Putamen (tissue), 1 donor: ENCODE data around the gene SMARCA4.

Experiments used
- DNase-seq: peaks from one replicate; pipeline ENCODE4 v3.0.0-alpha.2; 2016; ENCODE audit warnings: low spot score

SMARCA4 gene

DNA sequence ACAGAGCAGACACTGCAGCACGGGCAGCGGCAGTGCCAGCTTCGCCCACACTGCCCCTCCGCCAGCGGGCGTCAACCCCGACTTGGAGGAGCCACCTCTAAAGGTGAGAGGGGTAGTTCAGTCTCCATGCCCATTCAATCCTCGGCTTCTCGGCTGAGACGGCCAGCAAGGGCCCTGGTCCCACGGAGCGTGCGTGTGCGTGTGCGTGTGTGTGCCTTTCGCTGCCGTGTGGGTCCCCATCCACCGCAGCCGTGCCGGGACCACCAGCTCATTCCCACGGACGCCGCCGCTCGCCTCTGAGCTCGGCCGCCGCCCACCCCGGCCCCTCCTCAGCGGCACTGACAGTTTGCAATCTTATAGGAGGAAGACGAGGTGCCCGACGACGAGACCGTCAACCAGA lies 72.9 kb downstream of the SMARCA4 start:
- DNase-seq: no peak

DNA sequence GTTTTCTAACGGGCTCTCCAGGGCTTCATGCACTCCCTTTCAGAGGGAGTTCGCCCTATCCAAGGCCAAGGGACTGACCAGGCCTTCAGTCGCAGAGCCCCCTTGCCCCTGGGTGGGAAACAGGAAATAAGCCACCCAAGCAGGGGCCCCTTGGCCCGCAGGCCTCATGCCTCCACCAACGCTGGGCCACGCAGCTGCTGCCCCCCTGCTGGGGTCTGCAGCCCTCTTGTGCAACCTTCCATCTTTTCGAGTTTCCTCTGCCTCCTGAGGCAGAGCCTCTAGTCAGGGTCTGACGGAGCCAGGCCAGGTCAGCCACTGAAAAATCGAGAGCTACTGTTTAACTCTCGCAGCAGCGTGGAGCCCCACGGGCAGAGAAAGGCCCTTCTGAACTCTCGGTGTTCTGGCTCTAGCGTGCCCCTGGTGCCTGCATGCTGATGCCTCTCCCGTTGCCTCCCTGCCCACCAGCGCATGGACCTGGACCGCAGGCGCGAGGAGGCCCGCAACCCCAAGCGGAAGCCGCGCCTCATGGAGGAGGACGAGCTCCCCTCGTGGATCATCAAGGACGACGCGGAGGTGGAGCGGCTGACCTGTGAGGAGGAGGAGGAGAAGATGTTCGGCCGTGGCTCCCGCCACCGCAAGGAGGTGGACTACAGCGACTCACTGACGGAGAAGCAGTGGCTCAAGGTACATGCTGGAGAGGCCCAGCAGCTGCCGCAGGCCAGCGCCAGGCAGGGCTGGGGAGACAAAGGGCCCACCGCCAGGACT lies 73.8 kb downstream of the SMARCA4 start:
- no peak for DNase-seq

DNA sequence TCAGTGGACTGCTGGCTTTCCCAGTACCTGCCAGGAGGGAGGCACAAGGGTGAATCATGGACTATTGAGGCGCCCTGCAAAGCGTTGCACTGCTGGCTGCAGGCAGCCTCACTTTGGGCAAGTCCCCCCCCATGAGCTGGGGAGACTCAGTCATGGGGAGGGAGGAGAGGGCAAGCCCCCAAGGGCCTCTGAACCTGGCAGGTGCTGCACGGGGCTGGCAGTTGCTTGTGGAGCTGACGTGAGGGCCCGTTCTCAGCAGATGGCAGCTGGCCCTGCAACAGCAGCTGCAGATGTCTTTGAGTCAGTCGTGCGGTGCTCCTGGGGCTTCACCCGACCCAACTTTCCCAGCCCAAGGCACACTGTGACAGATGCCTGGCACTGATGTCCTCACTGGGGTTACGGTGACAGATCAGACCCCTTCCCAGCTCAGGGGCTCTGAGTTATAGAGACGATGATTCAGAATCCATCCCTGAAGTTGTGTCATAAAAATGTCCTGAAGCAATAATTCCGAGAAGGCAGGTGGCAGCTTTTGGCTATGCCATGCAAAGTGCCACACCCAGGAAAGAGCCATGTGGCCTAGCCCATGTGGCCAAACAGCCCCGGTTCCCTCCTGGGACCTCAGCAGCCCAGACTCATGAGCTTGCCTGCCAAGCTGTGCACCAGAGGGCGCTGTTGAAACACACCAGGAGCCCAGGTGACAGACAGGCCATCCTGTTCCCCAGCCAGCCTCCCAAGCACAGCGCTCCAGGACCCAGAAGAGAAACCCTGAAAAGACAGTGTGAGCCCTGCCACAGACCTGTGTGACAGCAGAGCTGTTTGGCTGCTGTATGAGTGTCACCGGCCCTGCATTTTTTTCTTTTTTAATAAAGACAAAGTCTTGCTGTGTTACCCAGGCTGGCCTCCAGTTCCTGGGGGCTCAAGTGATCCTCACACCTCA lies 74.9 kb downstream of the SMARCA4 start:
- peak; percentile 53 for DNase-seq

DNA sequence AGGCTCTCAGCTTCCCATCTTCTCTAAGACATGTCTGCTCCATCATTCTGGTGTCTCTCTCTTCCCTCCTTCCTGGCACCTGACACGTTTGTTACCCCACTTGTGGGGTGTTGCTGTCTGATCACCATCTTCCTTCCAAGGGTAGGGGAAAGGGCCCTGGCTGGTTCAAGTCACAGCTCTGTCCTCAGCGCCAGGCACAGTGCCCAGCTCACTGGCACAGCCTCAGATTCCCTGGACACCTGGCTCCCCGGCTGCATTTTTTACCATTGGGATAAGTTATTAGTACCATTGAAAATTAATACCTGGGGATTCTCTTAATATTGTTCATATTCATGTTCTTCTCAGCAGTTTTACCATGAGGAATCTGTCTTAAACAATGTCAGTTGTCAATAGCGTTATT lies 77.7 kb downstream of the SMARCA4 start:
- DNase-seq: no peak

DNA sequence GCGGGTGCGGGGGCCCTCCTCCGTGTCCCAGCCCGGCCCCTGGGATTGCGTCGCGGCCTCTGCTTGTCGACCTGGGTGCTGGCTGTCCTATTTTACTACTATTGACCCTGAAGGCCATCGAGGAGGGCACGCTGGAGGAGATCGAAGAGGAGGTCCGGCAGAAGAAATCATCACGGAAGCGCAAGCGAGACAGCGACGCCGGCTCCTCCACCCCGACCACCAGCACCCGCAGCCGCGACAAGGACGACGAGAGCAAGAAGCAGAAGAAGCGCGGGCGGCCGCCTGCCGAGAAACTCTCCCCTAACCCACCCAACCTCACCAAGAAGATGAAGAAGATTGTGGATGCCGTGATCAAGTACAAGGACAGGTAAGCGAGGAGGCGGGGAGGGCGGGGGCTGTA lies 80.4 kb downstream of the SMARCA4 start:
- DNase-seq: no peak

DNA sequence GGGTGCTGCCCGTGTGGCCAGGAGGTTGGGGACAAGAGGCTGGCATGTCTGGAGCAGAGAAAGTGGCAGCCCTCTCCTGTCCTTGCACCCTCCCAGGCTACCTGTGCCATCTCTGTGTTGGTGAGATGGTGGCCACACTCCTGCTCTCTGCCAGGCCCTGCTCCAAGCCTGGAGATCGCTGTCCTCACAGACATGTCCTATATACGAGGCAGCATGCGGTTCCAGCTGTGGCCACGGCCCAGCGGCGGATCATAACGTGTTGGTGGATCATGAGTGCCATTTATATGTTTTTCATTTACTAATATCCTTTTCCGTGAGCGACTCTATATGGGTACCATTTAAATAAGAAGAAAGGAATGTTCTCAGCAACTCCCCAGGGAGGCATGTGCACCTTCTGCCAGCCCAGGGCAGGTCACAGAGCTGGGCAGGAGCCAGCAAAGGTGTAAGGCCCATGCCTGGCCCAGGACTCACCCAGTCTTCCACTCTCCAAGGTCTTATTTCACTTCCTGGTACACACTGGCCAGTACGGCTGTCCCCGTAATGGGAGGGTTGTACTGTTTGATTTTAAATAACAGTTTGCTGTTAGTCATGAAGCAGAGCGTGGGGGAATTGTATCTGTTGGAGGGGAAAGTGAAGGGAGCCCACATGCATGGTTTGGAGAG lies 81.3 kb downstream of the SMARCA4 start:
- no peak for DNase-seq

DNA sequence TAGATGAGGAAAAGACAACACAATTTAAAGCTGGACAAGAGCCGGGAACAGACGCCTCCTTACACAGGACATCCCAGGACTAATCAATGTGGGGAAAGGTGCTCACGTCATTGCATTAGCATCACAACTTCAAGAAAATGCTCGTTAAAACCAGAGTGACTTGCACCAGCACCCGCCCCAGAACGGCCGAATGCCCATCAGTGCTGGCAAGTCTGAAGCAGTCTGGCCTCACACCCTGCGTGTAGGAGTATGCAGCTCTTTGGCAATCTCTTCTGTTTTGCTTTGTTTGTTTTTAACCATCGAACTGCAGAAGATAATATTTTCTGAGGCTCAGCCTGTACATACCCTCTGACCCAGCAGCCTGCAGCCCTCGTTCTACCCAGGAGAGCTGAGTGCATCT lies 83.6 kb downstream of the SMARCA4 start:
- no peak for DNase-seq

DNA sequence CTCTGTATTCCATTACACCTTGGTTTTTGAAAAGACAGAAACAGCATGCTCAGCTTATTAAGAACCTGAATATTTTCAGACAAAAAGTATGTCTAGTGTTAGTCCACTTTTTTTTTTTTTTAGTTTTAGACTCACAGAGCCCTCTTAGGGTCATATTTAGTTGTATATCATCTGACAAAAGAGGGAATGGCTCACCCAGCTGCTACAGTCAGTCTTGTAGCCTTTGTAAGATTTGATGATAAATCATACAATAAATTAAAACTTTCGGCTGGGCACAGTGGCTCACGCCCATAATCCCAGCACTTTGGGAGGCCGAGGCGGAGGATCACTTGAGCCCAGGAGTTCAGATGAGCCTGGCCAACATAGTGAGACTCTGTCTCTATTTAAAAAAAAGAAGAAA lies 84.7 kb downstream of the SMARCA4 start:
- DNase-seq: no peak

DNA sequence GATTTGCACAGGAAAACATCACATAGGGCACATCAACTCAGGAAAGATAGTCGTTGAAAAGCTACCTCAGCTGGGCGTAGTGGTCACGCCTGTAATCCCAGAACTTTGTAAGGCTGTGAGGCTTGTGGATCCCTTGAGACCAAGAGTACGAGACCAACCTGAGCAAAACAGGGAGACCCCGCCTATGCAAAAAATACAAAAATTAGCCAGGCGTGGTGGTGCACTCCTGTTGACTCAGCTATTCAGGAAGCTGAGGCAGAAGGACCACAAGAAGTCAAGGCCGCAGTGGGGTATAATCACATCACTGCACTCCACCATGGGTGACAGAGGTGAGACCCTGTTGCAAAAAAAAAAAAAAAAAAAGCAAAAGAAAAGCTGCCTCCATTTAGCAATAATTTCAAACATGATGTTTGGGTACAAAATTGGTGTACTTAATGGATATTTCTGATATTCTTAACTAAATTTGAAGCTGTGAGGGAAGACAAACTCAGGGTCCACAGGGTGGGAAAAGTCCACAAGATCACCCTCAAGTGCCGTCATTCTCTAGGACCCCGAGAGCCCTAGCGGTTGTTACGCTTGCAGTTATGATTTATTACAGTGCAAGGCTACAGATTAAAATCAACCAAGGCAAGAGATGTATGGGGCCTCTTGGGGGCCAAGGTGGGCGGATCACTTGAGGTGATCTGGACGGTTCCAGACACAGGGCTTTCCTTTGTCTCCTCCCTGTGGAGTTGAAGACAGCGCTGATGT lies 86.0 kb downstream of the SMARCA4 start:
- no peak for DNase-seq

DNA sequence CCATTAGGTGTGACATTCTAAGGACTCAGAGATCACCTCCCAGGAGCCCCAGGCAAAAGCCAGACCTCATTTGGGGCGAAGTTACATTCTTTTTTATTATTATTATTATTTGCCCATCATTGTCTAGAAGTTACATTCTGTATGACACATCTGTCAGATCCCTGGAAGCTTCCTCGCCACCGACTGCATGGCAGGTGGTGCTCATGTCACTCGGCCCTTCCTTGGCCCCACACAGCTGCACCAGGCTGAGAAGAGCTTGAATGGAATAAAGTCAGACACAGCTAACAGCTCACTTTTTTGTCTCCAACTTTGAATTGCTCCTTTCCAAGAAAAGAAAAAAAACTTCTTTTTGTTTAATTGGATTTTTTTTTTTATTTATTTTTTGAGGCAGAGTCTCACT lies 87.0 kb downstream of the SMARCA4 start:
- no peak for DNase-seq

DNA sequence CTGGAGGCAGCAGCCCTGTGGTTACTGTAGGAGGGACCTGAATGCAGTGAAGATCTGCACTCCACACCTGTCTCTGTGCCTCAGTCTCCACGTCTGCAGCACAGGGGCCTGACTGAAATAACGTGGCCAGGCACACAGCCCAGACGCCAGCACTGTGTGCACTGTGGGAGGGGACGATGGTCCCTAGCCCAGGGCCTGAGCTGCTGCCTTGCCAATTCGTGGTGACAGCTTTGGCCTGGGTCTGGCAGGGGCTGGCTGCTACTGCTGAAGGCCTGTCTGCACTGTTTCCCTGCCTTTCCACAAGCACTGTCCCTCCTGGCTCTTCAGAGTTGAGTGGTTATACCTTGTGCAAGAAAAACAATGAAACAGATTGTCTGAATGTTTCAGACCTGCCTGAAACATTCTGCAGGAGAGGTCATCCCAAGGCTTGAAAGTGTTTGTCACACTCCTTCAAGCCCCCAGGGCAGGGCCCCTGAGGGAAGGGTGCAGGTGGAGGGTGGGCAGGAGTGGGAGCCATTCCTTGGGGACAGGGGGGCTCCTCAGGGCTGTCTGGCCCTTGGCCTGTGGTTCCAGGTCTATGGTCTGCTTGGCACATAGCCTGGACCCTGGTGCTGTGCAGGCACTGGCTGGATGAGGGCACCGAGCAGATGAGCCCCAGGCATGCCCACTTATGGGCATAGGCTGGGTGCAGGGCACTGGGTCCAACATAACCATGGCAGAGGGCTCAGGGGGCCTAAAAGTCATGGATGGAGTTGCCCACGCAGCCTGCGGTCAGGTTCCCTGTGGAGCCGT lies 89.7 kb downstream of the SMARCA4 start:
- no peak for DNase-seq

DNA sequence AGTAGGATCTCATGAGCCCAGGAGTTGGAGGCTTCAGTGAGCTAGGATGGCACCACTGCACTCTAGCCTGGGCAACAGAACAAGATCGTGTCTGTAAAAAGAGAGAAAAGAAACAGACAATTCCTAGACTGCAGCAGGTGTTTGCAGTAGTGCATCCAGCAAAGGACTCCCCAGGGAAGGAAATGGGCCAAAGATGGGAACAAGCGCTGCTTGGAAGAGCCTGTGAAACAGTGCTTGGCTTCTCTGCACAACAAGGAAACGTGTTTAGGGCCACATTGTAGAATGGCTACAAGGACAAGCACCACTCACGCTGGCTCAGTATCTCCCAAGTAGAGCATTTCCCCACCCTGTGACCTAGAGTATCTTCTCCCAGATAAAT lies 93.0 kb downstream of the SMARCA4 start:
- no peak for DNase-seq

DNA sequence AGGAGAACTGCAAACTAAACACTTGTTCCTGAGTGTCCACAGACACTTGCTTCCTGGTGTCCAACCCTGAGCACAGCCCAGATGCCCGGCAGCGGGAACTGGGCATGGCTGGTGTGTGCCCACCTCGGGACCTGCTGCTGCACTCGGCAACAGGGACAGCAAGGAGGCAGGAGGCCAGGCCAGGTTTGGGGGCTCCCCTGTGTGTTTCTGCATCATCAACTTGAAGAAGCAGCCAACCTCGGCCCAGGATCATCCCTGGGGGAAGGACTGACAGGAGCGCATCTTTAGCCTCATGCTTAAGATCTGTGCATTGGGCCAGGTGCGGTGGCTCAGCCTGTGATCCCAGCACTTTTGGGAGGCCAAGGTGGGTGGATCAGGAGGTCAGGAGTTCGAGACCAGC lies 93.4 kb downstream of the SMARCA4 start:
- DNase-seq: no peak

DNA sequence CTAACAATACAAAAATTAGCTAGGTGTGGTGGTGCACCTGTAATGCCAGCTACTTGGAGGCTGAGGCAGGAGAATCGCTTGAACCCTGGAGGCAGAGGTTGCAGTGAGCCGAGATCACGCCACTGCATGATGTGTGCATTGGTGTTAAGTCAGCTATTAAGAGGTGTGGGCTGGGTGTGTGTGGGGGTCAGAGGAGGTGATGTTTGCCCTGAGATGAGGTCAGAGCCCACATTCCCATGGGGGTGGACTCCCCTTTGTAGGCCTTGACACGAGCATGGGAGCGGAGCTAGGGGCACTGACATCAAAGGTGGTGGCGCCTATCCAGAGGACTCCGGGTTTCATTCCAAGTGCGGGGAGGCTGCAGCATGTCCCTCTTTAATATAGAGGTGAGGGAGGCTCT lies 93.8 kb downstream of the SMARCA4 start:
- no peak for DNase-seq

DNA sequence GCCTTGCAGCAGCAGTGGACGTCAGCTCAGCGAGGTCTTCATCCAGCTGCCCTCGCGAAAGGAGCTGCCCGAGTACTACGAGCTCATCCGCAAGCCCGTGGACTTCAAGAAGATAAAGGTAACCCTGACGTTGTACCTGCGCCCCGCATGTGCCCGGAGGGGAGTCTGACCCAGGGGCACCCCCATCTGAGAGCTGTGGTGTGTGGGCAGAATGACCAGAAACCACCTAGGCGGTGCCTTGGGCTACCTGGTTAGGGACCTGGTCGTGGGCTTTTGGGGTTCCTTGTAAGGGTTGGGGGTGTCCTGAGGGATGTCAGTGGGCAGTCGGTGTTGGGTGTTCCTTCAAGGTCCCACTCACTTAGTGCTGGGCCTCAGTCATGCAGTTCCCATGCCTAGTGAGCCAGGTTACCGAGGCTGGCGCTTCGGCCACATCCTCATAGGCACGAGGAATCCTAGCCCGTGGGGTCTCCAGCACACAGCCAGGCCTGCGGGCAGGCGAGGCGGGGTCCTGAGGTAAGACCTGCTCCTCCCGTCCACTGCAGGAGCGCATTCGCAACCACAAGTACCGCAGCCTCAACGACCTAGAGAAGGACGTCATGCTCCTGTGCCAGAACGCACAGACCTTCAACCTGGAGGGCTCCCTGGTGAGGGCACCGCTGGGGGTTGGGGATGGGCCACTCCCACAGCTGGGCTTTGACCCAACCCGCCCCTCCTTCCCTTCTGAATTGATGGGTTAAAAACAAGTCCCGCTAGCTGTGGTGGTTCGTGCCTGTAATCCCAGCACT lies 97.6 kb downstream of the SMARCA4 start:
- no peak for DNase-seq

DNA sequence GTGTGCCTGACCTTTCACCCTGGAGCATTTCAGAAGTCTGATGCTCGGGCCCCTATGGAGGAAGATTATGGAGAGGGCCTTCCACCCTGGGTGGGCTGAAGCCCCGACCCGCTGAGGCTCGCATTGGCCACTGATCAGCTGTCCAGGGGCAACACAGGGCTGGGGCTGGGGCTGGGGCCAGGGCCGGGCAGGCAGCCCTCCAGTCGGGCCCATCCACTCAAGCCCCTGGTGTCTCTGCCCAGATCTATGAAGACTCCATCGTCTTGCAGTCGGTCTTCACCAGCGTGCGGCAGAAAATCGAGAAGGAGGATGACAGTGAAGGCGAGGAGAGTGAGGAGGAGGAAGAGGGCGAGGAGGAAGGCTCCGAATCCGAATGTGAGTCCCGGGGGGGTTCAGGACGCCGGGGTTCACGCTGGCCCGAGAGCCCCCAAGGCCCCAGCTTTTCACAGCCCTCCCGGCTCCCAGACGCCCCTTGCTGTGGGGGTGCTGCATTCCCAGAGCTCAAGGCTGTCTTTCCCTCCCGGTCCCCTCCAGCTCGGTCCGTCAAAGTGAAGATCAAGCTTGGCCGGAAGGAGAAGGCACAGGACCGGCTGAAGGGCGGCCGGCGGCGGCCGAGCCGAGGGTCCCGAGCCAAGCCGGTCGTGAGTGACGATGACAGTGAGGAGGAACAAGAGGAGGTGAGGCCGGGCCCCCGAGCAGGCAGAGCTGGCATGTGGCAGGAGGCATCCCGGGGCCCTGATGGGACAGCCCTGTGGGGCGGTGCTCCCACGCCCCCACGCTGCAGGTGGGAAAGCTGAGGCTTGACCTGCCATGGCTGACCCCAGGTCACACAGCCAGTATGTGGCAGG lies 98.9 kb downstream of the SMARCA4 start:
- no peak for DNase-seq

DNA sequence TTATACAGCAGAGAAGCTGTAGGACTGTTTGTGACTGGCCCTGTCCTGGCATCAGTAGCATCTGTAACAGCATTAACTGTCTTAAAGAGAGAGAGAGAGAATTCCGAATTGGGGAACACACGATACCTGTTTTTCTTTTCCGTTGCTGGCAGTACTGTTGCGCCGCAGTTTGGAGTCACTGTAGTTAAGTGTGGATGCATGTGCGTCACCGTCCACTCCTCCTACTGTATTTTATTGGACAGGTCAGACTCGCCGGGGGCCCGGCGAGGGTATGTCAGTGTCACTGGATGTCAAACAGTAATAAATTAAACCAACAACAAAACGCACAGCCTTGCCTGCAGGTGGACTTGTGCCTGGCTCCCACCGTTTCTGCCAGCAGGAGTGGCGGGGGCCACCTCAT lies 101.1 kb downstream of the SMARCA4 start:
- DNase-seq: no peak

DNA sequence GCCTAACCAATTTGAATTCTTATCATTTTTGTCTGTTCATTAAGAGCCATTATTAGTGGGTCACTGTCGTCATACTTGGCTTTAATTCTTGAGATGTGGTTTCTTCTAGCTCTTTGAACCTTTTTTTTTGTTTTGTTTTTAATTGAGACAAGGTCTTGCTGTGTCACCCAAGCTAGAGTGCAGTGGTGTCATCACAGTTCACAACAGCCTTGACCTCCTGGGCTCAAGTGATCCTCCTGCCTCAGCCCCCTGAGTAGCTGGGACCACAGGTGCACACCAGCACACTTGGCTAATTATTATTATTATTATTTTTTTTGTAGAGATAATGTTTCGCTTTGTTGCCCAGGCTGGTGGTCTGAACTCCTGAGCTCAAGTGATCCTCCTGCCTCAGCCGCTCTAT lies 102.6 kb downstream of the SMARCA4 start:
- DNase-seq: no peak

DNA sequence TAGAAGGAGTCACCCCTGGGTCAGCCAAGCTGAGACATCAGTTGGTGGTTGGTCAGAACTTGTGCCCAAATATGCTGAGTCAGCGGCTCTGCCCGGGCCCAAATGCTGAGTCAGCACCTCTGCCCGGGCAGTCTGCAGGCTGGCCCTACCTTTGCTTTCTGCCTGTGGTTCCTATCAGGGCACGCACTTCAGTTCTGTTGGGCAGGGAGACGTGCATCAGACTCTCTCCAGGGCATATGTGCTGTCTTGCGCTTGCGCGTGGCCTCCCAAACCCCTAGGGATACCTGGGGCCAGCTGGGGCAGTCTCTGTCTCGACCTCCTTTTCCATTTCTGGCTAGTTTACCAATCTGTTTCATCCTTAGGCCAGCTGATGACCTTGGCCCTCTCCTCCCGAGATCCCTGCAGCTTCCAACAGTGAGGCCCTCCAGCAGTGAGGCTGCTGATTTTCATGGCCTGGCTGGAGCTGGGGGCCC lies 104.0 kb downstream of the SMARCA4 start:
- DNase-seq: no peak
